Measurements from ENCODE around the gene TRPC4AP.
A peak's percentile ranks its signal among the peaks of the same experiment; 100 is the strongest.

The TRPC4AP gene

GRCh38 chr20:35000922-35001595 lies 91.5 kb downstream of the TRPC4AP start:
- in situ Hi-C loops (cut with HindIII; ENCODE audit: low sequenced_read_pairs), result no loop called here
- no peak for DNase-seq (ENCODE audit: low read depth)
- TF ChIP-seq, protein P1, sequence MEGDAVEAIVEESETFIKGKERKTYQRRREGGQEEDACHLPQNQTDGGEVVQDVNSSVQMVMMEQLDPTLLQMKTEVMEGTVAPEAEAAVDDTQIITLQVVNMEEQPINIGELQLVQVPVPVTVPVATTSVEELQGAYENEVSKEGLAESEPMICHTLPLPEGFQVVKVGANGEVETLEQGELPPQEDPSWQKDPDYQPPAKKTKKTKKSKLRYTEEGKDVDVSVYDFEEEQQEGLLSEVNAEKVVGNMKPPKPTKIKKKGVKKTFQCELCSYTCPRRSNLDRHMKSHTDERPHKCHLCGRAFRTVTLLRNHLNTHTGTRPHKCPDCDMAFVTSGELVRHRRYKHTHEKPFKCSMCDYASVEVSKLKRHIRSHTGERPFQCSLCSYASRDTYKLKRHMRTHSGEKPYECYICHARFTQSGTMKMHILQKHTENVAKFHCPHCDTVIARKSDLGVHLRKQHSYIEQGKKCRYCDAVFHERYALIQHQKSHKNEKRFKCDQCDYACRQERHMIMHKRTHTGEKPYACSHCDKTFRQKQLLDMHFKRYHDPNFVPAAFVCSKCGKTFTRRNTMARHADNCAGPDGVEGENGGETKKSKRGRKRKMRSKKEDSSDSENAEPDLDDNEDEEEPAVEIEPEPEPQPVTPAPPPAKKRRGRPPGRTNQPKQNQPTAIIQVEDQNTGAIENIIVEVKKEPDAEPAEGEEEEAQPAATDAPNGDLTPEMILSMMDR (IDR thresholded peaks at IDR 0.05; ENCODE audit: low read depth, low read length, missing control alignments), result no peak
- no peak overlapping the region for H3K4me3 ChIP-seq (ENCODE audit: low read depth, low read length)

GRCh38 chr20:35000311-35000921 lies 92.2 kb downstream of the TRPC4AP start:
- H3K4me3 ChIP-seq (ENCODE audit: low read depth, low read length), result no peak overlapping the region
- no peak for DNase-seq (ENCODE audit: low read depth)
- TF ChIP-seq, protein P1 (IDR thresholded peaks at IDR 0.05; ENCODE audit: low read depth, low read length, missing control alignments), result no peak
- in situ Hi-C loops (cut with HindIII; ENCODE audit: low sequenced_read_pairs), result no loop called here

GRCh38 chr20:34999782-35000181 lies 92.8 kb downstream of the TRPC4AP start:
- DNase-seq (ENCODE audit: low read depth), result no peak
- TF ChIP-seq, protein P1 (IDR thresholded peaks at IDR 0.05; ENCODE audit: low read depth, low read length, missing control alignments), result no peak
- in situ Hi-C loops (cut with HindIII; ENCODE audit: low sequenced_read_pairs), result no loop called here
- no peak overlapping the region for H3K4me3 ChIP-seq (ENCODE audit: low read depth, low read length)

GRCh38 chr20:34999021-34999451 lies 93.6 kb downstream of the TRPC4AP start:
- DNase-seq (ENCODE audit: low read depth), result no peak
- in situ Hi-C loops (cut with HindIII; ENCODE audit: low sequenced_read_pairs), result no loop called here

DNA sequence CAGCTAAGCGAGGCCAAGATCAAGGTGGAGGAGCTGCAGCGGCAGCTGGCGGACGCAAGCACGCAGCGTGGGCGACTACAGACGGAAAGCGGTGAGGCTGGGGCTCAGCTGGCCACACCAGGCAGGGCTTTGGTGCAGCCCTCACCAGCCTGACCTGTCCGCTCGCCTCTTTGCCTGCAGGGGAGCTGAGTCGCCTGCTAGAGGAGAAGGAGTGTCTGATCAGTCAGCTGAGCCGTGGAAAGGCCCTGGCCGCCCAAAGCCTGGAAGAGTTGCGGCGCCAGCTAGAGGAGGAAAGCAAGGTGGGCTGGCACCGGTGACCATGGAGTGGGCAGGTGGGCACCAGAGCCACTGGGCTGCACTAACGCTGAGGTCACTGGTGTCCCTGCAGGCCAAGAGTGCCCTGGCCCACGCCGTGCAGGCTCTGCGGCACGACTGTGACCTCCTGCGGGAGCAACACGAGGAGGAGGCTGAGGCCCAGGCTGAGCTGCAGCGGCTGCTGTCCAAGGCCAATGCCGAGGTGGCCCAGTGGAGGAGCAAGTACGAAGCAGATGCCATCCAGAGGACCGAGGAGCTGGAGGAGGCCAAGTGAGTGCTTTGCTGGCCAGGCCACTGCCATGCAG lies 94.2 kb downstream of the TRPC4AP start:
- TF ChIP-seq, protein P1 (IDR thresholded peaks at IDR 0.05; ENCODE audit: low read depth, low read length, missing control alignments), result peak; percentile 8
- in situ Hi-C loops (cut with HindIII; ENCODE audit: low sequenced_read_pairs), result no loop called here
- no peak for DNase-seq (ENCODE audit: low read depth)

More at GRCh38 chr20:34999021-34999451, 93.6 kb downstream of the TRPC4AP start:
- H3K4me3 ChIP-seq (ENCODE audit: low read depth, low read length), result no peak overlapping the region
- TF ChIP-seq, protein P1 (IDR thresholded peaks at IDR 0.05; ENCODE audit: low read depth, low read length, missing control alignments), result no peak

GRCh38 chr20:34997774-34998173 lies 94.8 kb downstream of the TRPC4AP start:
- TF ChIP-seq, protein P1 (IDR thresholded peaks at IDR 0.05; ENCODE audit: low read depth, low read length, missing control alignments), result no peak
- no peak for DNase-seq (ENCODE audit: low read depth)
- H3K4me3 ChIP-seq (ENCODE audit: low read depth, low read length), result no peak overlapping the region
- in situ Hi-C loops (cut with HindIII; ENCODE audit: low sequenced_read_pairs), result no loop called here

More for the DNA sequence above, 94.2 kb downstream of the TRPC4AP start:
- no peak overlapping the region for H3K4me3 ChIP-seq (ENCODE audit: low read depth, low read length)

Measured in astrocyte of the cerebellum (primary cell).